Glutamatergic neuron (in vitro differentiated cells): Measurements from ENCODE around the gene TLDC2. TPM values are rescaled to one million over a fixed set of nuclear protein-coding genes. Genes with fewer than 3 reads are reported as not detected.
A peak's percentile ranks its signal among the peaks of the same experiment; 100 is the strongest.

Source experiments
- DNase-seq: peaks from one replicate; pipeline ENCODE4 v3.0.0; 2022
- H3K27ac Mint-ChIP-seq: one replicate; pipeline ENCODE4 v1.8.0; 2020; ENCODE audit warnings: mild to moderate bottlenecking, mixed read lengths, inconsistent platforms; ENCODE audit not compliant: unreplicated experiment
- H3K27me3 Mint-ChIP-seq: one replicate; pipeline ENCODE4 v1.8.0; 2020; ENCODE audit warnings: mild to moderate bottlenecking, moderate library complexity, mixed read lengths, inconsistent platforms; ENCODE audit not compliant: unreplicated experiment
- H3K36me3 Mint-ChIP-seq: one replicate; pipeline ENCODE4 v1.8.0; 2020; ENCODE audit warnings: mild to moderate bottlenecking, mixed read lengths, inconsistent platforms; ENCODE audit not compliant: unreplicated experiment
- H3K4me1 Mint-ChIP-seq: one replicate; pipeline ENCODE4 v1.8.0; 2020; ENCODE audit warnings: mild to moderate bottlenecking, low read depth, mixed read lengths, inconsistent platforms; ENCODE audit not compliant: unreplicated experiment
- H3K4me3 Mint-ChIP-seq: one replicate; pipeline ENCODE4 v1.8.0; 2020; ENCODE audit warnings: mild to moderate bottlenecking, mixed read lengths, inconsistent platforms; ENCODE audit not compliant: unreplicated experiment
- H3K9me3 Mint-ChIP-seq: one replicate; pipeline ENCODE4 v1.8.0; 2020; ENCODE audit warnings: mild to moderate bottlenecking, moderate library complexity, mixed read lengths, inconsistent platforms; ENCODE audit not compliant: unreplicated experiment
- total RNA-seq: library from RNA; stranded (reverse); fragmentation: NEBNext Ultra II Directional; extraction: Animal tissue kit (Norgen Biotek cat#: 25700); gene quantifications from one replicate; pipeline ENCODE4 v1.2.1, GENCODE V29; 2021; ENCODE audit not compliant: unreplicated experiment
- TF ChIP-seq, protein P1 (sequence below): fragments of 200-600 bp; sonication (generic); IDR thresholded peaks from one replicate; pipeline ENCODE4 v1.5.0; 2021; ENCODE audit not compliant: partially characterized antibody, unreplicated experiment

The TLDC2 gene
- total RNA-seq, 1 donor from 2014 or later = not detected

DNA sequence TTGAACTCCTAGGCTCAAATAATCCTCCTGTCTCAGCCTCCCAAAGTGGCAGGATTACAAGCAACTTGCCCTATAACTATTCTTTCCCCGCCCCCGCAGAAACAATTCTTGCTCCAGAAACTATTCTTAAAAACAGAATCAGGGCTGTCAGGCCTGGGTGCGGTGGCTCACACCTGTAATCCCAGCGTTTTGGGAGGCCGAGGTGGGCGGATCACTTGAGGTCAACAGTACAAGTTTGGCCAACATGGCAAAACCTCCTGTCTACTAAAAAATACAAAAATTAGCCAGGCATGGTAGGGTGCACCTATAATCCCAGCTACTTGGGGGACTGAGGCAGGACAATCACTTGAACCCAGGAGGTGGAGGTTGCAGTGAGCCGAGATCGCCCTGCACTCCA lies 44.4 kb downstream of the TLDC2 start:
- H3K9me3 Mint-ChIP-seq = no peaks in the 10 kb centered on the region
- H3K27ac Mint-ChIP-seq = no peak overlapping the region
- H3K4me3 Mint-ChIP-seq = no peak overlapping the region
- H3K27me3 Mint-ChIP-seq = no peaks in the 10 kb centered on the region
- TF ChIP-seq, protein P1, sequence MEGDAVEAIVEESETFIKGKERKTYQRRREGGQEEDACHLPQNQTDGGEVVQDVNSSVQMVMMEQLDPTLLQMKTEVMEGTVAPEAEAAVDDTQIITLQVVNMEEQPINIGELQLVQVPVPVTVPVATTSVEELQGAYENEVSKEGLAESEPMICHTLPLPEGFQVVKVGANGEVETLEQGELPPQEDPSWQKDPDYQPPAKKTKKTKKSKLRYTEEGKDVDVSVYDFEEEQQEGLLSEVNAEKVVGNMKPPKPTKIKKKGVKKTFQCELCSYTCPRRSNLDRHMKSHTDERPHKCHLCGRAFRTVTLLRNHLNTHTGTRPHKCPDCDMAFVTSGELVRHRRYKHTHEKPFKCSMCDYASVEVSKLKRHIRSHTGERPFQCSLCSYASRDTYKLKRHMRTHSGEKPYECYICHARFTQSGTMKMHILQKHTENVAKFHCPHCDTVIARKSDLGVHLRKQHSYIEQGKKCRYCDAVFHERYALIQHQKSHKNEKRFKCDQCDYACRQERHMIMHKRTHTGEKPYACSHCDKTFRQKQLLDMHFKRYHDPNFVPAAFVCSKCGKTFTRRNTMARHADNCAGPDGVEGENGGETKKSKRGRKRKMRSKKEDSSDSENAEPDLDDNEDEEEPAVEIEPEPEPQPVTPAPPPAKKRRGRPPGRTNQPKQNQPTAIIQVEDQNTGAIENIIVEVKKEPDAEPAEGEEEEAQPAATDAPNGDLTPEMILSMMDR = no peak
- H3K36me3 Mint-ChIP-seq = no peaks in the 10 kb centered on the region
- H3K4me1 Mint-ChIP-seq = no peaks in the 10 kb centered on the region
- DNase-seq = no peak

DNA sequence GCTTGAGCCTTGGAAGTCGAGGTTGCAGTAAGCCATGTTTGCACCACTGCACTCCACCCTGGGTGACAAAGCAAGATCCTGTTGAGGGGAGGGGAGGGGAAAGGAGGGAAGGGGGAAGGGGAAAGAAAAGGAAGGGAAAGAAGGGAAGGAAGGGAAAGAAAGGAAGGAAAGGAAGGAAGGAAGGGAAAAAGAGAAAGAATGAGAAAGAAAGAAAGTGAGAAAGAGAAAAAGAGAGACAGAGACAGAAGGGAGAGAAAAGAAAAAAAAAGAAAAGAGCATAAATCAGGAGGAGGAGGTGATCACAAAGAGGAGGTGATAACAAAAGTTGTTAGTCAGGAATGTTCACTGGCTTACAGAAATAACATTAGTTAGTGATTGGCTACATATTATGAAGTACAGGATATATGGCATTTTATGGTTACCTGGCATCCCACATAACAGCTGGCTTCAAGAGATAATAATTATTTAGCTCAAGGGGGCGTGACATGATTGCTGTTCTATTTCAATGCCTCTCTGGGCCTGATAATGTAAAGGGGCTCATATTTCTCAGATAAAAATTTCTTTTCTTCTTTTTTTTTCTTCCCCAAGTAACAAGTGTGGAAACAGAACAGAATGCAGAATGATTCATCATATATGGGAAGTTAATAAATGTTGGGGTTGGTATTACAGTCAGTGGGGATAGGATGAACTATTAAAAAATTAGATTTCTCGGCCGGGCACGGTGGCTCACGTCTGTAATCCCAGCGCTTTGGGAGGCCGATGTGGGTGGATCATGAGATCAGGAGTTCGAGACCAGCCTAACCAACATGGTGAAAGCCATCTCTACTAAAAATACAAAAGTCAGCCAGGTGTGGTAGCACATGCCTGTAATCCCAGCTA lies 48.5 kb downstream of the TLDC2 start:
- no peaks in the 10 kb centered on the region for H3K36me3 Mint-ChIP-seq
- H3K27ac Mint-ChIP-seq = no peak overlapping the region
- H3K4me3 Mint-ChIP-seq = no peak overlapping the region
- H3K9me3 Mint-ChIP-seq = no peaks in the 10 kb centered on the region
- TF ChIP-seq, protein P1 = no peak
- no peaks in the 10 kb centered on the region for H3K4me1 Mint-ChIP-seq
- H3K27me3 Mint-ChIP-seq = no peaks in the 10 kb centered on the region
- no peak for DNase-seq

DNA sequence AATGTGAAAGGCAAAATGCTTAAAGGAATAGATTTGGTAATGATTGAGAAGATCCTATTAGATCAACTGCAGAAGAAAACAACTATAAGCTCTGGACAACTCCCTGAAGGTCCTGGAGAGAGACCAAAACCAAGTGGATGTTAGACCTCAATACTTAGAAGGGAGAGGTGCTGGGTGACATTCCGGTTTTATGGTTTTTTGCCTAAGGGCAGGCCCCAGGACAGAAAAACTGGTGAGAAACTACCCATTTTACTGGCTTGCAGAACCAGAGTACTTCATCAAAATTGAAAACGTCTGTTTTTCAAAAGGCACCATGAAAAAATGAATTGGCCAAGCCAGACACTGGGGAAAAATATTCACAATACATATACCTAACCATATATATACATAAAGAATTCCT lies 49.3 kb downstream of the TLDC2 start:
- H3K9me3 Mint-ChIP-seq = no peaks in the 10 kb centered on the region
- no peaks in the 10 kb centered on the region for H3K4me1 Mint-ChIP-seq
- no peak for DNase-seq
- H3K27ac Mint-ChIP-seq = no peak overlapping the region
- TF ChIP-seq, protein P1 = no peak
- H3K36me3 Mint-ChIP-seq = no peaks in the 10 kb centered on the region
- H3K4me3 Mint-ChIP-seq = no peak overlapping the region
- H3K27me3 Mint-ChIP-seq = no peaks in the 10 kb centered on the region

DNA sequence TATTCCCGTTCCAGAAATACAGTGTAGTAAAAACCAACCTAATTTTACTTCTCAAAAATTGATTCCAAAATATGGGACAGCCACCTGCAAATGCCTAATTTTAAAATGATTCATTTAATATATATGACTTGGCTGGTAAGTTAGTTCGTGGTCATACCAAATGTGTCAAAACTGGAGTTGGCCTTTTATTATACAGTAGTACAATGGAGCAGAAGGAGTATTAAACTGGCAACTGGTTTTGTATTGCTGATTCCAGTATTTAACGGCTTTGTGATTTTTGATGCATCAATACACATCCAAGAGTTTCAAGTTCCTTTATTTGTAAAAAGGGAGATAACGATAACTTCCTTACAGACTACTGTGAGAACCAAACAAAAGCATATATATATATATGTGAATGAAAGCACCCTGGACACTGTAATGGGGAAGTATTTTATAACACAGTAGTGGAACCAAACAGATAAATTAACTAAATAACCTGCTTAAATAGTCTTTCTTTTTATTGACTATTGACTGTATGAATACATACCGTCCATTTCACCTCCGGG lies 50.8 kb downstream of the TLDC2 start:
- H3K9me3 Mint-ChIP-seq = no peaks in the 10 kb centered on the region
- no peak overlapping the region for H3K4me3 Mint-ChIP-seq
- H3K27me3 Mint-ChIP-seq = no peaks in the 10 kb centered on the region
- no peak for DNase-seq
- TF ChIP-seq, protein P1 = no peak
- no peaks in the 10 kb centered on the region for H3K36me3 Mint-ChIP-seq
- no peaks in the 10 kb centered on the region for H3K4me1 Mint-ChIP-seq
- no peak overlapping the region for H3K27ac Mint-ChIP-seq

DNA sequence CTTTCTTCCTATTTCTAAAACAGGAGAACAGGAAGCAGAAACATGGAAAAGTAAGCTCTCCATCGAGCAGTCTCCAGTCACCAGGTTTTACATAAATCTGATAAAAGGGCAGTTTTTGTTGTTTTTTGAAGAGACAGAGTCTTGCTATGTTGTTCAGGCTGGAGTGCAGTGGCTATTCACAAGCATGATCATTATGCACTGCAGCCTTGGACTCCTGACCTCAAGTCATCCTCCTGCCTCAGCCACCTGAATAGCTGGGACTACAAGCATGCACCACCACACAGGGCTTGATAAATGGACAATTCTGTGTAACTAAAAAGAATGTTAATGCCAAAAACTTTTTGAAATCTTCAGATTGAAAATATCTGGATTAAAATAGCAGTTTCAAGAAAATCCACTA lies 51.8 kb downstream of the TLDC2 start:
- no peaks in the 10 kb centered on the region for H3K27me3 Mint-ChIP-seq
- no peak overlapping the region for H3K4me3 Mint-ChIP-seq
- no peaks in the 10 kb centered on the region for H3K9me3 Mint-ChIP-seq
- H3K4me1 Mint-ChIP-seq = no peaks in the 10 kb centered on the region
- DNase-seq = no peak
- no peak overlapping the region for H3K27ac Mint-ChIP-seq
- TF ChIP-seq, protein P1 = peak; percentile 13
- no peaks in the 10 kb centered on the region for H3K36me3 Mint-ChIP-seq
